ENCODE measurements around the gene COL4A1. TPM values are rescaled to one million over a fixed set of nuclear protein-coding genes. Genes with fewer than 3 reads are reported as not detected.

The COL4A1 gene
- total RNA-seq, 3 donors from 2014 or later, result 19.0 to 308 (median 61.9) TPM

DNA sequence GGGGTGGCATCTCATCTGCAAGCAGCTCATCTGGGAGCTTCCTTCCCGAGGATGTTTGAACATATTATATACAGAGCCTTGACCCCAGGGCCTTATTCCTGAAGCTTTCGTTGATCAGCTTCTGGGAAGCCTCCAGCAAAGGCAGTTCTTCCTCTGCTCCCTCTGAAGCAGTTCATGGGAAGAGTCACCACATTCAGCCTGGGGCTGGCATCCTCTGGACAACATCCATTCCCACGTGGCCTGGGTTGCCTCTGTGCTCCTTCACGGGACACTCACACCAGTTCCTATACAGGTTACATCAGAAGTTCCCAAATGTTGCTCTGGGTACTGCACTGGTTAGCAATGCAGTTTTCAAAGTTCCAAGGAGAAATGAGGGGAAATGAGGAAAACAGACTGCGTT lies 29.7 kb upstream of the COL4A1 start:
- Histone ChIP-seq H3K36me3 (ENCODE audit: low read depth) (no peaks in the 10 kb centered on the region), H3K4me3 (no peak overlapping the region), H3K4me1 (ENCODE audit: low read depth) (peaks cover 5% of the 10 kb centered on the region), H3K9me3 (no peaks in the 10 kb centered on the region)
- TF ChIP-seq, protein P1, sequence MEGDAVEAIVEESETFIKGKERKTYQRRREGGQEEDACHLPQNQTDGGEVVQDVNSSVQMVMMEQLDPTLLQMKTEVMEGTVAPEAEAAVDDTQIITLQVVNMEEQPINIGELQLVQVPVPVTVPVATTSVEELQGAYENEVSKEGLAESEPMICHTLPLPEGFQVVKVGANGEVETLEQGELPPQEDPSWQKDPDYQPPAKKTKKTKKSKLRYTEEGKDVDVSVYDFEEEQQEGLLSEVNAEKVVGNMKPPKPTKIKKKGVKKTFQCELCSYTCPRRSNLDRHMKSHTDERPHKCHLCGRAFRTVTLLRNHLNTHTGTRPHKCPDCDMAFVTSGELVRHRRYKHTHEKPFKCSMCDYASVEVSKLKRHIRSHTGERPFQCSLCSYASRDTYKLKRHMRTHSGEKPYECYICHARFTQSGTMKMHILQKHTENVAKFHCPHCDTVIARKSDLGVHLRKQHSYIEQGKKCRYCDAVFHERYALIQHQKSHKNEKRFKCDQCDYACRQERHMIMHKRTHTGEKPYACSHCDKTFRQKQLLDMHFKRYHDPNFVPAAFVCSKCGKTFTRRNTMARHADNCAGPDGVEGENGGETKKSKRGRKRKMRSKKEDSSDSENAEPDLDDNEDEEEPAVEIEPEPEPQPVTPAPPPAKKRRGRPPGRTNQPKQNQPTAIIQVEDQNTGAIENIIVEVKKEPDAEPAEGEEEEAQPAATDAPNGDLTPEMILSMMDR (IDR thresholded peaks at IDR 0.05), result no peak
- intact Hi-C loops (cut with DNase I, micrococcal nuclease), result no loop called here
- ATAC-seq, result no peak
- no peak for DNase-seq

DNA sequence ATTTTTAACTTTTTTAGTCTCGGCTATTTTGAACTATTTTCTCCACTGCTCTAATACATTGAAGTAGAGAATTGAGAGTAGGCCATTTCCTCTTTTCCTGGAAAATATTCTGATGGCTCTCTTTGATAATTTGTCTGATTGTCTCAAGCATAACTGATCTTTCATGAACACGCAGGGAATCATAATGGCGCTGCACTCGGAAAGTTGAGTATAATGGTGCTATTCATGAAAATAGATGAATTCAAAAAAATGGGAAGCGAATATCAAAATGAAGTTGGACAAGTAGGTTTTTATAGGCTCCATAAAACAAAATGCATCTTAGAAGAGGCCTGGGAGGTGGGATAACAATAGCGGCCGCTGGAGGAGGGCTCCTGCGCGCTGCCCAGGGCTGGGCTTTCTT lies 29.2 kb upstream of the COL4A1 start:
- intact Hi-C loops (cut with DNase I, micrococcal nuclease), result no loop called here

DNA sequence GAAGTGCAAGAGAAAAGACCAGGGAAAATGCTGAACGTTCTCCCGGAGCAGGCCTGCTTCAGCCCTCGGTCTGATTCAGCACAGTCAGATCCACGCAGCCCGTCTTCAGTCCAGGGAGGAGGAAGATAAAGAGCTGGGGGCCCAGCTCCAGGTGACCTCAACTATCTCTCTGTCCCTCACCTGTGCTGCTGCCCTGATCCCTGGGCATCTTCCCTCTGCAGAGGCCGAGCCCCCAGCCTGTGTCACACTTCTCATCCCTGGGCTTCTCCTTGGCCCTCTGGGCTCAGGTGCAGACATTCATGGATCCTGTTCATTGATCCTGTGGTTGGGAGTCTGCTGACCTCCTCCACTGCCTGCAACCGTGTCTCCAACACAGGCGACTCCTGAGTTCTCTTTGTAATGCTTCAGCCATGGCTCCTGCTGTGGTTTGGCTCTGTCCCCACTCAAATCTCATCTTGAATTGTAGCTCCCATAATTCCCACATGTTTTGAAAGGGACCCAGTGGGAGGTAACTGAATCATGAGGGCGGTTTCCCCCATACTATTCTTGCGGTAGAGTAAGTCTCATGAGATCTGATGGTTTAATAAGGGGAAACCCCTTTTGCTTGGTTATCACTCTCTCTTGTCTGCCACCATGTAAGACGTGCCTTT lies 28.0 kb upstream of the COL4A1 start:
- TF ChIP-seq, protein P1 (IDR thresholded peaks at IDR 0.05), result no peak
- ATAC-seq, result no peak

More for the DNA sequence above, 29.2 kb upstream of the COL4A1 start:
- DNase-seq, result no peak
- TF ChIP-seq, protein P1 (IDR thresholded peaks at IDR 0.05), result no peak
- Histone ChIP-seq H3K9me3 (no peaks in the 10 kb centered on the region), H3K4me1 (ENCODE audit: low read depth) (peaks cover 5% of the 10 kb centered on the region), H3K4me3 (no peak overlapping the region), H3K36me3 (ENCODE audit: low read depth) (no peaks in the 10 kb centered on the region)
- no peak for ATAC-seq

DNA sequence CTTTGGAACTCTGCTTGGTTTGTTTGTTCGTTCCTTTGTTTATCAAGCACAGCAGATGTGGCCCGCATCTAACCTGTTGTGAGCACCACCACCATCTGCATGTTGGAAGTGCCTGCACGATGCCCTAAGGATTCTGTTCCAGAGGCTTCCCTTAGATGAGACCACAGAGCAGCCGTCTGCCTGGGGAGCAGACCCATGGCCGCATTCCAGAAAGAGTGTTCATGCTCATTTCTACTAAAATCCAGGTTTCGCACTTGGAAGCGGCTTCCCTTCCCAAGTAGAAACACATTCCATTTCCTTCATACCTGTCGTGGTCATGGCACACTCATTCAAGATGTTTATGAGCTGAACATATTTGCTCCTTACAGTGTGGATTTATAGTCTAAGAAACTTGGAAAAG lies 27.3 kb upstream of the COL4A1 start:
- DNase-seq, result no peak
- Histone ChIP-seq H3K4me3 (no peak overlapping the region), H3K9me3 (no peaks in the 10 kb centered on the region), H3K4me1 (ENCODE audit: low read depth) (no peaks in the 10 kb centered on the region), H3K36me3 (ENCODE audit: low read depth) (no peaks in the 10 kb centered on the region)
- TF ChIP-seq, protein P1 (IDR thresholded peaks at IDR 0.05), result no peak
- no peak for ATAC-seq
- intact Hi-C loops (cut with DNase I, micrococcal nuclease), result no loop called here

More for the DNA sequence above, 28.0 kb upstream of the COL4A1 start:
- H3K9me3 ChIP-seq, result no peaks in the 10 kb centered on the region
- peaks cover 5% of the 10 kb centered on the region for H3K4me1 ChIP-seq (ENCODE audit: low read depth)
- DNase-seq, result no peak
- no peaks in the 10 kb centered on the region for H3K36me3 ChIP-seq (ENCODE audit: low read depth)
- H3K4me3 ChIP-seq, result no peak overlapping the region
- intact Hi-C loops (cut with DNase I, micrococcal nuclease), result no loop called here

DNA sequence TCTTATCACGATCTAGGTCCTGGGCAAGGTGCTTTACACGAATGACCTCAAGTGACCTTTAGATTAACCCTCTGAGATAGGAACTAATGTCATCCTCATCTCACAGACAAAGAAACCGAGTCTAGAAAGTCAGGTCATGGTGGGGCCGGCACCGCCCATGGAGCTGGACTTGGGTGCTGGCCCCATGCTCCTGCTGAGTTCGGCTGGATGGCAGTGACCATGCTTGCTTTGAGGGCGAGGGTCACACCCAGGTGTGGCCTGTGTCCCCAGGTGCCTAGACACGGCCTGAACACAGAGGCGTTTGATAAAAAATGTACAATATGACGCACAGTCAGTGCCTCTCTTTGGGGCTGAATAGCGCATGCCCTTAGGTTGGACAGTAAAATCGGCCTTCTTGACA lies 26.9 kb upstream of the COL4A1 start:
- Histone ChIP-seq H3K9me3 (no peaks in the 10 kb centered on the region), H3K4me1 (ENCODE audit: low read depth) (no peaks in the 10 kb centered on the region), H3K36me3 (ENCODE audit: low read depth) (no peaks in the 10 kb centered on the region), H3K4me3 (no peak overlapping the region)
- TF ChIP-seq, protein P1 (IDR thresholded peaks at IDR 0.05), result no peak
- intact Hi-C loops (cut with DNase I, micrococcal nuclease), result no loop called here
- DNase-seq (no peak), ATAC-seq (no peak)

DNA sequence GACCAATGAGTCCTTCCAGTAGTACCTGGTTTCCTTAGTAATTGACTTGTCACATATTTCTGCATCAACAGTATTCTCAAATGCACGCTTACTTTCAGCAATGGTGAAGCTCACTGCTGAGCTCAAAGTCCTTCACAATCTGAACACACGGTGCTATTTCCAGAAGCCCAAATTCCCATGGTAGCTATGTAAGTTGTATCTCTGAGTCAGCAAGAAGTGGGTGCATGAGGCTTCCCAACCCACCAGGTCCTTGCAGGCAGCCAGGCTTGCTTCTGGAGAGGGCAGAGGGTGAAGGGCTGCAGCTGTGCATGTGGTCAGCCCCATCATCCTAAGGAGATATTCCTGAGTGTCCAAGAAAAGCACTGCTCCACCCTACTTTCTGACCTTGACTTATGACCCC lies 25.8 kb upstream of the COL4A1 start:
- intact Hi-C loops (cut with DNase I, micrococcal nuclease), result no loop called here
- DNase-seq (no peak), ATAC-seq (no peak)
- Histone ChIP-seq H3K4me3 (no peak overlapping the region), H3K4me1 (ENCODE audit: low read depth) (no peaks in the 10 kb centered on the region), H3K36me3 (ENCODE audit: low read depth) (no peaks in the 10 kb centered on the region), H3K9me3 (no peaks in the 10 kb centered on the region)
- TF ChIP-seq, protein P1 (IDR thresholded peaks at IDR 0.05), result no peak

Data from mucosa of descending colon (tissue), 3 donors.